Ramos (cell line): ENCODE measurements around the gene APBA1.

Source experiments
- in situ Hi-C: fragments of 300-500 bp; cut with MboI; formaldehyde crosslinking; loops from one replicate; pipeline ENCODE4 v1.14.3; 2022; ENCODE audit warnings: low sequenced_read_pairs; ENCODE audit not compliant: unreplicated experiment

APBA1 gene

DNA sequence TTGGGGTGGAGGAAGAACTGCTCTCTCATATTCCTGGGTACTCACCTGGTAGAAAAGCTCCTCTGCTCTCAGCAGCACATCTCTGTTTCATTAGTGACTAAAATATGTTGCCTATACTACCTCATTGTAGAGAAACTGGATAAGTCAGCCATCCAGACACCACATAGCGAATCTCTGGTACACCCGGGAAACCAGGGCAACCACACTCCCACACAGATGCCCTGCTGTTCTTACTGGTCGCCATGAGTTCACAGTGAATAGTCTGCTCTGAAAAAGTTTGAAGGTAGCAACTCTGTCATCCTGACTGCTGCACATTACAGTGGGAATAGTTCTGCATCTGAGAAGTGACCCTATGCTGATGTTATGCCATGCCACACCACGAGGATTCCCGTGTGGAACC is 212.2 kb downstream of the APBA1 start:
- in situ Hi-C loops = no loop called here

DNA sequence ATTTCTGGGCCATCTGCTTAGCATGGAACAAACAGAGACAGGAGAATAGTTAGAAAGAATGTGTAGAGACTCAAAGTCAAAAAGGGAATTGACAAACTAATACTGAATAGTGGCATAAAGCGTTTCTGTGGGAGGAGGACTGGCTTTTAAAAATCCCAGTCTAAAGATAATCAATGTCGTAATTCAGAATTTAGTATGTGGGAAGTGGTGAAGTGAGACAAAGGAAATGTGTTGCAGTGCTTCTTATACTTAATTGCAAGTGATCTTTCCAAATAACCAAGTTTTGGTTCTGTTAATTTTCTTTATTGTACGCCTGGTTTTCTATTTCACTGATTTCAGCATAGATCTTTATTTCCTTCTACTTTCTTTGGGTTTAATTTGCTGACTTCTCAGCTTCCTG is 214.0 kb downstream of the APBA1 start:
- in situ Hi-C loops = no loop called here

GRCh38 chr9:69456201-69456600 is 216.0 kb downstream of the APBA1 start:
- in situ Hi-C loops = no loop called here

DNA sequence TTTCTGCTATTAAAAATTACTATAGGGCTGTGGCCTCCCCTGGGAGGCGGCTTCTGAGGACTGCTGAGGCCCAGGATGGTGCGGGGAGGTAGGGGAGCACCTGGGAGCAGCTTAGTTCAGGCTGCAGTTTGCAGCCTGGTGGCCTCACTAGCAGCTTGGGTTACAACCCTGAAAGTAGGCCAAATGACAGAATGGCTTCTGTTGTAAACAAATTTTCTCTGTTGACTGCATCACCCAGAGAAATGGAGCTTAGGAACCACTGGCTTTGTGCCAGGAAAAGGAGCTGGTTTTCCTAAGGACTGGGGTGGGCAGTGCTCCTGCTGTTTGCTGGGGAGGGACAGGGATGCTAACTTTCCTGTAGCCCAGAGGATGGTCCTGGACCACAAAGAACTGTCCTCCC is 216.9 kb downstream of the APBA1 start:
- in situ Hi-C loops = no loop called here

DNA sequence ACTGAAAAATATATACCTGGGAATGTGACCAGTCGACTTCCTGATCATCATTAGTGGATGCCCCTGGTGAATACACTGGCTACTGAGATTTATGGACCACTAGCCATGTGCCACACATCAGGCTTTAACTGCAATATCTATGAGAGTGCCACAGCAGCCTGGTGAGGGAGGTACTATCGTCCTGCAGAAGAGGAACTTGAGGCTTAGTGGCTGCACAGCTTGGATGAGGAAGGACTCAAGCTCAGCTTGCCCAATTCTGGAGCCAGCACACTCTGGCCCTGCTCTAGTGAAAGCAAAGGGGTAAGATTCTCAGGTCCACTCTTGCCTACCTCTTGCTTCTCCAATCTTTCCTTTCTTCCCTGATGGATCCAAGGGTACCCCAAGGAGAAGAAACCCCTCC is 217.8 kb downstream of the APBA1 start:
- in situ Hi-C loops = loop anchor here (5.0 kb wide), 1 partner anchor 43 kb away; no protein-coding TSS in a partner anchor

GRCh38 chr9:69453746-69454145 is 218.4 kb downstream of the APBA1 start:
- in situ Hi-C loops = loop anchor here (5.0 kb wide), 1 partner anchor 44 kb away; no protein-coding TSS in a partner anchor

DNA sequence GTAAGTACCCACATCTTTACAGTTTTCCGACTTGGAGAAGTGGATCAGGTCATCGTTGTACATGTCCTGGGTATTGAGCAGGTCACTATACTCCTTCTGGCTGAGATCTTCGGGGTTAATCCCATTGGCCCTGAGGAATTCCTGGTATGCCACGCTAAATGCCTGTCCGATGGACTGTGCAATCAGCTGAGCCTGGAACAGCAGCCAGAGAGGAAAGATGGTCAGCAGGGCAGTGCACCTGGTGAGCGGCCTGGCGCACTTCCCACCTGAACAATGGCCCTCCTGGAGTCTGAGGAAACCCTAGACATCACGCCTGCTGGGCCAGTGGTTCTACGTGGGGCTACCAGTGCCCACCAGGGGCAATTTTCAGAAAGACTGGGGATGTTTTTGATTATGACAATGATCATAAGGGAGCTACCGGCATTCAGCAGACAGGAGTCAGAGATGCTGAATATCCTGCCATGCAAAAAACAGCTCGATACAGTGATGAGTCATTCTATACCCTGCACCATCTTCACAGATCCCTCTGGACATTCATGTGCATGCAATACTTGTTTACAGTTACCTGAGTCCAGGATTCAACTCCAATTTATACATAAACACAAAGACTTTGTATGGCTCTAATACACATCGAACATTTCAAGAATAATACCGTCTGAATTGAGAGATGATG is 219.9 kb downstream of the APBA1 start:
- in situ Hi-C loops = loop anchor here (5.0 kb wide), 1 partner anchor 45 kb away; no protein-coding TSS in a partner anchor

DNA sequence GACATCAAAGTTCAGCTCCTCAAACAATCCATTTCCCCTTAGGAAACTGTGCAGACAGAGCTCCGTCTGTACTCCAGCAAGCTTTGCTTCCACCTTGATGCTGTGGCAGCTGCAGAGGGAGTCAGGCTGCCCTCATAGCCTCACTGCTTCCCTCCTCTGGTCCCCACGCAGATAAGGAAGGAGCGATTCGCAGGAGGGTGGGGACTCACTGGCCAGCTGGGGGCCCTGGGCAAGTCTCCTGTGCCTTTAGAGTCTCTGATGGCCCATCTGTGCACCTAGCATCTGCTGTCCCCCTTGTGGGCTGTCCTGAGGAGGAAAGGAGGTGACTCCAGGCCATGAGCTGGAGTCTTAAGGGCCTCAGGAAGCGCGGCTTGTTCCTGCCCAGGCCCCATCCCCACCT is 225.7 kb downstream of the APBA1 start:
- in situ Hi-C loops = loop anchor here (25.0 kb wide), 1 partner anchor 466 kb away; no protein-coding TSS in a partner anchor

- in situ Hi-C loops = loop anchor here (25.0 kb wide), 1 partner anchor 467 kb away; no protein-coding TSS in a partner anchor
These were observed 226.9 kb downstream of the APBA1 start for GRCh38 chr9:69445251-69445650.

DNA sequence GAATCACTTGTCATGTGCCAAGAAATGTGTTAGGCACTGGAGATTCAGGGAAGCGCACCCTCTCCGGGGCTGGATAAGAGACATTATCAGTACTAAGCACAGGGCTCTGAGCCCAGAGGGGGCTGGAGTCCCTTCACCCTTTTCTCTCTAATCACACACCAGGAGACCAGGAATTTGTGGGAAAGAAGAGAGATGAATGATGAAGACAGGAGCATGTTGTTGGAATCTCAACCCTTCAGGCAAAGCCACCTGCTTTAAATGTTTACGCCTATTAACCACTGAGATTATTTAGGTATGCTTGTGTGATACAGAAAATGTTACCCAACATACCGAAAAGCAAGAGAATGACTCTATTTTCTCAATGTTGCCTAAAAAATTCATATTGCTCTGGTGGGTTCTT is 227.4 kb downstream of the APBA1 start:
- in situ Hi-C loops = loop anchor here (25.0 kb wide), 1 partner anchor 468 kb away; no protein-coding TSS in a partner anchor

DNA sequence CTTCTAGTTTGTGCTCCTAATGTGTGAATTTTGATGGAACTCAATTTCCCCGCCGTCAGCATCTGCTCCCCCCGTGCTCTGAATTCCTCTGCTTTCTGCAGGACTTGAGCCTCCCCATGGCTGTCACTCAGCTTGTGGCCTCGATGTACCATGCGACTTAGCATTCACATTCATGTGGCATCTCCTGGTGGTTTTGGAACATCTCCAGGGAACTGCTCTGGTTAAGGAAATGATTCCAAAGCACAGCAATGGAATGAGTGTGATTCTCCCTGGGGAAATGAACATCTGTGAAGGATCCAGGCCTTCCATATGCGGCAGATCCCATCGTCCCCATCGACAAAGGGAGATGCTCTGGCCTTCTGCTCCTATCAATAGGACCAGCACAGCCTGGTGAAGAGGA is 228.2 kb downstream of the APBA1 start:
- in situ Hi-C loops = loop anchor here (25.0 kb wide), 1 partner anchor 468 kb away; no protein-coding TSS in a partner anchor

GRCh38 chr9:69443178-69443577 is 229.0 kb downstream of the APBA1 start:
- in situ Hi-C loops = loop anchor here (25.0 kb wide), 1 partner anchor 469 kb away; no protein-coding TSS in a partner anchor

DNA sequence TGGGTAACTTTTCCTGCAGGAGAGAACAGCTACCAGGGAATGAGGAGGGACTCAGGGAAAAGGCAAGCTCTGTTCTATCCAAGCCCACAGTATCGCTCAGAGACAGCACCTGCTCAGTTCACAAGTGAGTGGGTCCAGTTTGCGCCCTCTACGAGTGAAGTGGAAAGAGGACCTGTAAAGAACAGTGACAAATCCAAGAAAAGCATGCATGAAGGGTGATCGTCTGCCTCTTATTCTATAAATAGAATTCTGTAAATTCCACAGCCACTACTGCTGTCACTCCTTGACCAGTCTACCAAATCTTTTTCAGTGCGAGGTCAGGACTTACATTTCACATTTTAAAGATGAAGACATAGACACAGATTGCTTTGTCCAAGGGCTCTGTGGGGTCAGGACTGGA is 229.7 kb downstream of the APBA1 start:
- in situ Hi-C loops = loop anchor here (25.0 kb wide), 1 partner anchor 470 kb away; no protein-coding TSS in a partner anchor

DNA sequence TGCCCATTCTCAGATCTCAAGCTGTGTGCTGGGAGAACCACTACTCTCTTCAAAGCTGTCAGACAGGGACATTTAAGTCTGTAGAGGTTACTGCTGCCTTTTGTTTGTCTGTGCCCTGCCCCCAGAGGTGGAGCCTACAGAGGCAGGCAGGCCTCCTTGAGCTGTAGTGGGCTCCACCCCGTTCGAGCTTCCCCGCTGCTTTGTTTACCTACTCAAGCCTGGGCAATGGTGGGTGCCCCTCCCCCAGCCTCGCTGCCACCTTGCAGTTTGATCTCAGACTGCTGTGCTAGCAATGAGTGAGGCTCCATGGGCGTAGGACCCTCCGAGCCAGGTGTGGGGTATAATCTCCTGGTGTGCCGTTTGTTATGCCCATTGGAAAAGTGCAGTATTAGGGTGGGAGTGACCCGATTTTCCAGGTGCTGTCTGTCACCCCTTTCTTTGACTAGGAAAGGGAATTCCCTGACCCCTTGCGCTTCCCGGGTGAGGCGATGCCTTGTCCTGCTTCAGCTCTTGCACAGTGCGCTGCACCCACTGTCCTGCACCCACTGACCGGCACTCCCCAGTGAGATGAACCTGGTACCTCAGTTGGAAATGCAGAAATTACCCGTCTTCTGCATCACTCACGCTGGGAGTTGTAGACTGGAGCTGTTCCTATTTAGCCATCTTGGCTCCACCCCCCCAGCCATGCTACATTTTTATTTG is 231.8 kb downstream of the APBA1 start:
- in situ Hi-C loops = loop anchor here (25.0 kb wide), 1 partner anchor 472 kb away; no protein-coding TSS in a partner anchor

DNA sequence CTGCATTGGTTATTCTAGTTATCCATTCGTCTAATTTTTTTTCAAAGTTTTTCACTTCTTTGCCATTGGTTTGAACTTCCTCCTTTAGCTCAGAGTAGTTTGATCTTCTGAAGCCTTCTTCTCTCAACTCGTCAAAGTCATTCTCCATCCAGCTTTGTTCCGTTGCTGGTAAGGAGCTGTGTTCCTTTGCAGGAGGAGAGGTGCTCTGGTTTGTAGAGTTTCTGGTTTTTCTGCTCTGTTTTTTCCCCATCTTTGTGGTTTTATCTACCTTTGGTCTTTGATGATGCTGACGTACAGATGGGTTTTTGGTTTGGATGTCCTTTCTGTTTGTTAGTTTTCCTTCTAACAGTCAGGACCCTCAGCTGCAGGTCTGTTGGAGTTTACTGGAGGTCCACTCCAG is 232.5 kb downstream of the APBA1 start:
- in situ Hi-C loops = loop anchor here (25.0 kb wide), 1 partner anchor 473 kb away; no protein-coding TSS in a partner anchor

- in situ Hi-C loops = loop anchor here (25.0 kb wide), 1 partner anchor 478 kb away; no protein-coding TSS in a partner anchor
These were observed 238.2 kb downstream of the APBA1 start for GRCh38 chr9:69433968-69434367.

DNA sequence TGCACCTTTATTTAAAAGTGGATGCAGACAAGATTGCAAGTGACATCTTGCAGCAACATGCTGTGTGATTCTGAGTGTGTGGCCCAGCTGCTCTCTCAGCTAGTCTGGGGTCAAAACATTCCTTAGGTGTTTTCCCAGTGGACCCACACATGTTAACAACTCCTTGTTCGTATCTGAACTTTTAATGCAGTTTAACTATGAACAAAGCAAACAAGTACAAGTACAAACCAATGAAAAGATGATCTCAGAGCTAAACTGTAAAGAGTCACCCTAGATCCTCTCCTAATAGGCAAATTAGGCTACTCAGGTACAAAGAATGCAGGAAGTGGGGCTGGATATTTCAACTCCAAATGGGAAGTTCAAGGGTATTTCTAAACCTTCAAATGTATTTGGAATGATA is 238.8 kb downstream of the APBA1 start:
- in situ Hi-C loops = loop anchor here (25.0 kb wide), 1 partner anchor 479 kb away; no protein-coding TSS in a partner anchor

GRCh38 chr9:69432623-69433022 is 239.5 kb downstream of the APBA1 start:
- in situ Hi-C loops = loop anchor here (25.0 kb wide), 1 partner anchor 480 kb away; no protein-coding TSS in a partner anchor

- in situ Hi-C loops = loop anchor here (25.0 kb wide), 1 partner anchor 481 kb away; no protein-coding TSS in a partner anchor
These were observed 240.4 kb downstream of the APBA1 start for GRCh38 chr9:69431777-69432176.

DNA sequence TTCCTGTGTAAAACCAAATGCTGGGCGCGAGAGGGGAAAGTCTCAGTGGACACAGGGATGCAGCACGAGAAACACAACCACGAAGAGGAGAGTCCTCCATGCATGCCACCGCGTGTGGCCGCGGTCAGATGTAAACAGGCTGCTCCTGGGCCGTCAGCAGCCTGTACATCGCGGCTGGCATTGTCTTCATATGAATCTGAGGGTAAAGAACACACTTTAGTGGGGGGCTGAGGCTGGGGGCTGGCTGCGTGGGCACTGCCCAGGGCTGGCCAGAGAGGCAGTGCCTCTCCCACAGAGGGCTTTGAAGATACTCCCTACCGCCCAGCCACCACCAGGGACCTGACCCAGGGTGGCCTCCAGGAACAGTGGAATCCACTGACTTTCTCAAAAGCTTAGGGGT is 241.0 kb downstream of the APBA1 start:
- in situ Hi-C loops = loop anchor here (25.0 kb wide), 1 partner anchor 481 kb away; no protein-coding TSS in a partner anchor

DNA sequence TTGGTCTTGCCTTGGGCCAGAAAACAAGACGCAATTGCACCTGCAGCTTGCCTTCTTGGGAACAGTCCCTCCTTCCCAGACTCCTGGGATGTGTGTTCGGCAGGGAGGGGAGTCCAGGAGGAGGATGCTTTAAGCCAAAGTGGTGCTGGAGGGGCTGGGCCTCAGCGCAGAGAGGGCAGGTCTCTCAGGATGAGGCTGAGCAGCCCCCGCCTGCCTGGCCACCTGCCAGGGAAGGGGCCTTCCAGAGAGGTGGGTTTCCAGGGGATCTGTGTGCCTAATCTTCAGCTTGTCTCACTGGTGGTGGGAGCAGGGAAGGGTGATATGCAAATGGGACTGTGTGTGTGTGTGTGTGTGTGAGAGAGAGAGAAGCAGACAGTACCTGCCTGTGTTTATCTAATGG is 242.0 kb downstream of the APBA1 start:
- in situ Hi-C loops = loop anchor here (25.0 kb wide), 1 partner anchor 482 kb away; no protein-coding TSS in a partner anchor
